Measurements from ENCODE around the gene EVA1C.
"Not testable (repeated sequence)": the region's sequence is repeated elsewhere in the genome, so short reads cannot be mapped to it uniquely, and the experiment has no call there.

EVA1C gene

DNA sequence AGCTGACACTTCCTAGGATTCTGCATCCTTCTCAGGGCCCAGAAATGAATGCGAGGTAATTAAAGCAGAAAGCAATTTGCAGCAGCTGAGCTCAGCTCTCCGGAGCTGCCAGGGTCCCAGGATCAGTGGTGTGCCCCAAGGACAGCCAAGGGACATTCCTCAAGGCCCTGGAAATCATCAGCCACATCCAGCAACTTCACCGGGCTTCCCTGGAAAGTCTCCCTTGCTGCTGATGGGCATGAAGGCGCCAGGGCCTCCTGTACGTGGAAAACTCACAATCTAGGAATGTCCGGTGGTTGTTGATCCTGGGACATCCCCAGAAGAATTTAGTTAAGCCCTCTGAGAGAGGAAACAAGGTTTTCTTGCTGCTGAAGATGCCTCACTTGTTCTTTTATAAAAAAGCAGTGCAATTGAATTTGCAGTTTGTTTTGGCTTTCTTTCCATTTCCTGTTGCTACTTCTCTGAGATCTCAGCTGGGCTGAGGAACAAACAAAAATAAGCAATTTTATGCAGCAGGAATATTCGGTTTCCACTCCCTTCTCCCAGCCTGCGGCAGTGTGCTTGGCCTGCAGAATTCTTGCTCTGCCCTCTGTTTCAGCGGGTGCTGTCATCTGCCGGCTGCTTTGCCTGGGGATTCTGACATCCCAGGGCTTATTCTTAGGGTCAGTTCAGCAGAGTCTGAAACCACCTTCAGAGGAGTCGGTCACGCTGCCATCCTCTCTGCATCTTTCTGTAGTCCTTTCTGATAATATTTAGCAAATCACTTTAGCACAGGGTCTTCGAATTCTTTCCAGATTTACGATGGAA is 86.9 kb downstream of the EVA1C start:
- no peak for DNase-seq (ENCODE audit: low read depth)

DNA sequence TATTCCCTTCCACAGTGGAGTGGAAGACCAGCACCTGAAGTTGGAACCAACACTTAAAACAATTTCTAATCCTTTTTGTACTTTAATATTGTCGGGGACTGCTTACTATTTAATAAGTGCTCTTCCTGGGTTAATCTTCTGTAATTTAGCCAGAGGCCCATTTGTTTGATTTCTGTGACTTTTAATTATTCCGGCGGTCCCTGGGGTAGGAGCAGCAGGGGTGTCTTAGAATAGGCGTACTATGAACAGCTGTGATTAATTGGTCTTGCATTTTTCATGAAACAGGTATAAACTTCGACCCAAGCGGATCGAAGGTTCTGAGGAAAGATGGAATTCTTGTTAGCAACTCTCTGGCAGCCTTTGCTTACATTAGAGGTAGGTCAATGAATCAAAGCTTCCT is 91.1 kb downstream of the EVA1C start:
- DNase-seq (ENCODE audit: low read depth): not testable (repeated sequence)

DNA sequence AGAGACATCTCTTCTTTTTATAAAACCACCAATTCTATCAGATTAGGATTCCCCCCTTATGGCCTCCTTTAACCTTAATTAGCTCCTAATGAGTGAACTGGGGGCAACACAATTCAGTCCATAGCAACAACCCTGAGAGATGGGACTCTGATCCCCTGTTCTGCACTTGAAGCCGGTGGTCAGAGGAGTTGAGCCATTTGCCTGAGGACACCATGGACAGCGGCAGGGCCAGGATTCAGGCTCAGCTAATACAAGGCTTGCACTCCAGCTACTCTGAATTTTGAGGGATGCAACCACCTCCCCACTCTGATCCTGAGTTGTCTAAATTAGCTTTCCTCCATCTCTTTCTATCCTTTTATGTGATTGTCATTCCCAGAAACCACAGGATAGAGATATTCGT is 93.3 kb downstream of the EVA1C start:
- not testable (repeated sequence) for DNase-seq (ENCODE audit: low read depth)

DNA sequence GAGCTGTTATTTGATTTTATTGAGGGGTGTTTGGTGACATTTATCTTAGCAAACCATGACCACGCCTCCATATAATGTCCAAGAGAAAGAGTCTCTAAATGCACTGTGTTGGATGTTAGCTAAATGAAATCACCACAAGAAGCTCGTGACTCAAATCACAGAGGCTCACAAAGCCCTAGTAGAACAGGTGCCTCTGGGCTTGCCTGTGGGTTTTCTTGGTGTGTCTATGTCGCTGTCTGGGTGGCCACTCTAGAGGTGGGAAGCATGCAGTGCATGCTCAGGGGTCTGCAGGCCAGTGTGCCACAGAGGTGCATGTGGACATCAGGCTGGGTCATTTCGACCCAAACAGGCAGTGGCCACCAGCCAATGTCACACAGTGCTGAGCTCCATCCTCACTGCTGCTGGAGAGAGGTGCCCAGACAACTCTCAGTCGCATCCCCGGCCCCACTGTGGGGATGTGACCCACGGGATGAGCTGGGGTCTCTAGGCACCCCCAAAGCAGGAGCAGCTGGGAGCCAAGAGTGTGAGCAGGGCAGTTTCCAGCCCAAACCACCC is 94.0 kb downstream of the EVA1C start:
- not testable (repeated sequence) for DNase-seq (ENCODE audit: low read depth)

DNA sequence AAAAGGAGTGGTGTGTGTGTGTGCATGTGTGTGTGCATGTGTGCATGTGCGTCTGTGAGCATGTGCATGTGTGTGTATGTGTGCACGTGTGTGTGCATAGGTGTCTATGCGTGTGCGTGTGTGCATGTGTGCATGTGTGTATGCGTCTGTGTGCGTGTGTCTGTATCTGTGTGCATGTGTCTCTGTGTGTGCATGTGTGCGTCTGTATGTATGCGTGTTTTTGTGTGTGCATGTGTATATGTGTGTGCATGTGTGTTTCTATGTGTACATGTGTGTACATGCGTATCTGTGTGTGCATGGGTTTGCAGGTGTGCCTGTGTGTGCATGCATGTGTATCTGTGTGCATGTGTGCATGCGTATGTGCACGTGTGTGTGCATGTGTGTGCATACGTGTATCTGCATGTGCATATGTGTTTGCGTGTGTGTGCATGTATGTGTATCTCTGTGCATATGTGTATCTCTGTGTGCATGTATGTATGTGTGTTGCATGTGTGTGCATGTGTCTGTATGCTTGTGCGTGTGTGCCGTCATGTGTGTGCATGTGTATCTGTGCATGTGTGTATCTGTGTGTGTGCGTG is 94.9 kb downstream of the EVA1C start:
- no peak for DNase-seq (ENCODE audit: low read depth)

DNA sequence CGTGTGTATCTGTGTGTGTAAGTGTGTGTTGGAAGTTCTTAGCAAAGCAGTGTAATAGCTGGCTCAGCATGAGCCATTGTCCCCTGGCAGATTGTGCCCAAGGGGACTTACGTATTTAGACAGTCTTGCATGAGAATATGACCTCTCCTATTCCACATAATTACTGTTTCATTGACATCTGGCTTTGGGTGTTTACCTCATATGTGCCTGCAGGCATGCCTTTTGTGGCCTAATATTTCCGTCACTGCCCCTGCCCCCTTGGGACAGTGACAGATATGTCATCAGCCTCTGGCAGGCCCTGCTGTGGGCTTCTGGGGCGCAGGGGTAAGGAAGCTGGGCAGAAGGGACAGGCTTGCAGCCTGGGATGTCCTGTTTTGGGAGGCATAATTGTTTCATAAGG is 95.5 kb downstream of the EVA1C start:
- DNase-seq (ENCODE audit: low read depth): not testable (repeated sequence)

DNA sequence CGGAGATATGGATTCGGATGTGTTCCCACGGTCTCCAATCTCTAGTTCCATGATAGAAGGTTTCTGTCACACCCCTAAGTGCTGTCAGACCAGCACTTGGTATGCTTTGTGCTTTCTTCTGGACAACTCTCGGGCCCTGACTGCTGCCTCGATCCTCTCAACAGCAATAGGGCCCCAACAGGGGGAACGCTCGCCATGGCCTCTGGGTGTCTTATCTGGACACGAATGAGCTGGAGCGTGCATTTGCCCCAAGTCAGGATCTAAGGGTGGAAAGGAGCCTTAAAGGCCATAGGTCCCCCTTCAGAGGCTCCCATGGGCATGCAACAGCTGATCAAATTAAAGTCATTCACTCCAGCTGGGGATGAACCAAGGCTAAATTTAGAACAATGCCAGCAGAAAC is 96.1 kb downstream of the EVA1C start:
- DNase-seq (ENCODE audit: low read depth): no peak

DNA sequence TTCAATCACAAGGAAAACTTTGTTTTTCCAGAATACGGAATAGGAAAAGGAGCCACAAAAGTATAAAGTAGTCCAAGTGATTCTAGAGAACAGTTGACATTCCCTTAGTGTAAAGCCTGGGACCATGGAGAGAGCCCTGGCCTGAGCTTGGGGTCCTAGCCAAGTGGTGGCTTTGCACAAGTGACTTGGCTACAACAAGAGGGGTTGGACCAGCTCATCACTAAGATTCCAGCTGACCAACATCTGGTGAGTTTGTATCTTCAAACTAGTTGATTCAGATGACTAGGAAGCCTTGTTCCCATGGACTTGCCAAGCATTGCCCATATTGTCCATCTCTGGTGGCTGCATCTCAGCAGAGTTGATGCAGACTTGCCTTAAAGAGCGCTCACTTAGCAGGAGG is 96.5 kb downstream of the EVA1C start:
- DNase-seq (ENCODE audit: low read depth): not testable (repeated sequence)

DNA sequence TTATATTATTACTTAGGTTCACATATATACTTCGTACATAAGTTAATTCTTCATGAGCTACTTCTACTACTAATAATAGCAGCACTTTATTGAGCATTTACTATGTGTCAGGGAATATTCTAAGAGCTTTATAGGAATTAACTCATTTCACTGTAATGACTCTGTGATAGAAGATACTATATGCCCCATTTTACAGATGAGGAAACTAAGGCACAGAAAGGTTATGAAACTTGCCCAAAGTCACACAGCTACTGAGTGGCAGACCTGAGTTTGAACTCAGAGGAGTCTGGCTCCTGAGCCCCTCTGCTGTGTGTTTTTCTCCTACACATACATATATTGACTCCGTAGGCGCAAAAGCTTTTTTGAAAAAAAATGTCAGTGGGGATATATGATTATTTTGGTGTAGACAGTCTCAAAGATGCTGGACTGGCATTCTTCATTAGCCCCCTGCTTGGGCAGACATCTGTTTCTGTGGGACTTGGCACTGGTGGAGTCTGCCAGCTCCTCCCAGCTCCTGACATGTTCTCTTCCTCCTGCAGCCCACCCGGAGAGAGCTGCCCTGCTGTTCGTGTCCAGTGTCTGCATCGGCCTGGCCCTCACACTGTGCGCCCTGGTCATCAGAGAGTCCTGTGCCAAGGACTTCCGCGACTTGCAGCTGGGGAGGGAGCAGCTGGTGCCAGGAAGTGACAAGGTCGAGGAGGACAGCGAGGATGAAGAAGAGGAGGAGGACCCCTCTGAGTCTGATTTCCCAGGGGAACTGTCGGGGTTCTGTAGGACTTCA is 102.0 kb downstream of the EVA1C start:
- DNase-seq (ENCODE audit: low read depth): no peak

DNA sequence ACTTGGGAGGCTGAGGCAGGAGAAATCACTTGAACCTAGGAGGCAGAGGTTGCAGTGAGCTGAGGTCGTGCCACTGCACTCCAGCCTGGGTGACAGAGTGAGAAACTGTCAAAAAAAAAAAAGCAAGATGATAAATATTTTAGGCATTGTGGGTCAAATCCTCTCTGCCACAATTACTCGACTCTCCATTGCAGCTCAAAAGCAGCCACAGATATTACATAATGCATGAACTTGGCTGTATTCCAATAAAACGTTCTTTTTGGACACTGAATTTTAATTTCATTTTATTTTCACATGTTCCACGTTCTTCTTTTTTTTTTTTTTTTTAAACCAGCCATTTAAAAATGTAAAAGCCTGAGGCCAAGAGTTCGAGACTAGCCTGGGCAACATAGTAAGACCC is 103.4 kb downstream of the EVA1C start:
- no peak for DNase-seq (ENCODE audit: low read depth)

DNA sequence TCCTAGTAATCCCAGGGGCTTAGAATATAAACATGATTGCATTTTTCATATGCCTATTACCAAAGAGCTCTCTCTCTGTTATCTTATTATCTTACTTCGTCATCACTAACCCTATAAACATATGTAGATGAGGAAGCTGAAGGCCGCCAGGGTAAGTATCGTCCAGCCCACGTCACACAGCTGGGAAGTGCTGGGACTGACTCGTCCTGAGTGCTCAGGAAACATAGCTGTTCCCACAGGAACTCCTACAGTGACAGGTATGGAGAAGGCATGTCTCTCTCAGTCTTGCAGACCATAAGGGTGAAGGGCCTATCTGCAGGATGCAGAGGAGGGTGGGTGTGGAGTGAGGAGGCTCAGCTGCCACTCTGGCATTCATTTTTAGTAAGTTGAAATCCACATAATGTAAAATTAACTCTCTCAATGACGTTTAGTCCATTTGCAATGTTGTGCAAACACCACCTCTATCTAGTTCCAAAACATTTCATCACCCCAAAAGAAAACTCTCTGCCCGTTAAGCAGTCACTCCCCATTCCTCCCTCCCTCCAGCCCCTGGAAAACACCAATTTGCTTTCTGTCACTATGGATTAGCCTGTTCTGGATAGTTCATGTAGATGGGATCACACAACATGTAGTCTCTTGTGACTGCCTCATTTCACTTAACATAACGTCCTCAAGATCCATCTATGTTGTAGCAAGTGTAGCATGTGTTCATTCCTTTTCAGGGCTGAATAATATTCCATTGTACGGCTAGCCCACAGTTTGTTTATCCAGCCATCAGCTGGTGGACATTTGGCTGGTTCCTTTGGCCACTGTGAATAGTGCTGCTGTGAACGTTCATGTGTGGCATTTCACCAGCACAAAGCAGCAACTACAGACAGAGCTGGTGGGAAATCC is 104.5 kb downstream of the EVA1C start:
- DNase-seq (ENCODE audit: low read depth): no peak

DNA sequence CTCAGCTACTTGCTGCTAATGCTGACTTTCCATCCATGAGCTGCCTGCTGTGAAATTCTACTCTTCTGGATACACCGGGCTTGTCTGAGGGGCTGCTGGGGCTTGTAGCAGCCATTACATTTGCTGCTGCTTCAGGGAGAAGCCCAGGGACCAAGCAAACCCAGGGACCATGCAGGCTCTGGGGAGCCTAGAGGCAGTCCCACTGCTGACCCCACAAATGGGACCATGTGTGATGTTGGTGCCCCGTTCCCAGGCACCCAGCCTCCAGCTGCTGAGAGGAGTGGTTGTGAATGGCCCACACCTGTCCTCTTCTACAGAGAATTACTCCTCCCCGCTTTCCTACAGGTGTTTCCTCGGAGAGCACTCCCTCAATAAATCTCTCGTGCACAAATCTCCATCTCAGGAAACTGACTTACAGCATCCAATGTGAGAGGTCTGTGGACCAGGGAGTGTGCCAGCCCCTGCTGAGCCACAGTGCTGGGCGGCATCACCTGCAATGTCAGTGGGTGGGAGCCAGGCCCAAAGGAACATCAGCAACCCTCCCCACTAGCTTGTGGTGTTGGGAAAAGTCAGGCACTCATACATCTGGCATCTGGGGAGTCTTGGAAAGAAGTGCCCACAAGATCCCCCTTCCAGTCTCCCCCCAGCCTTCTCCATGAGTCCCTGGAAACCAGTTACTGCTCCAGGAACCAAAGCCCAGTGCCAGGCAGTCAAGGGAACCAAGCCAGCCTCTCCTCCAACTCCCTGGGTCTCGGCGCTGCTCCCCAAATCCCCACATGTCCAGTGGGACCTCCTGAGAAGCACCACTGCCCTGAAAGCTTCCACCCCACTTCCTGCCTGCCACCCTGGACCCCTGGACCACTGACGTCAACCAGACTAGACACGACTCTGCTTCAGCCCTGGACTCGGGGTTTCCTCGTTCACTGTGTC is 107.7 kb downstream of the EVA1C start:
- DNase-seq (ENCODE audit: low read depth): no peak

DNA sequence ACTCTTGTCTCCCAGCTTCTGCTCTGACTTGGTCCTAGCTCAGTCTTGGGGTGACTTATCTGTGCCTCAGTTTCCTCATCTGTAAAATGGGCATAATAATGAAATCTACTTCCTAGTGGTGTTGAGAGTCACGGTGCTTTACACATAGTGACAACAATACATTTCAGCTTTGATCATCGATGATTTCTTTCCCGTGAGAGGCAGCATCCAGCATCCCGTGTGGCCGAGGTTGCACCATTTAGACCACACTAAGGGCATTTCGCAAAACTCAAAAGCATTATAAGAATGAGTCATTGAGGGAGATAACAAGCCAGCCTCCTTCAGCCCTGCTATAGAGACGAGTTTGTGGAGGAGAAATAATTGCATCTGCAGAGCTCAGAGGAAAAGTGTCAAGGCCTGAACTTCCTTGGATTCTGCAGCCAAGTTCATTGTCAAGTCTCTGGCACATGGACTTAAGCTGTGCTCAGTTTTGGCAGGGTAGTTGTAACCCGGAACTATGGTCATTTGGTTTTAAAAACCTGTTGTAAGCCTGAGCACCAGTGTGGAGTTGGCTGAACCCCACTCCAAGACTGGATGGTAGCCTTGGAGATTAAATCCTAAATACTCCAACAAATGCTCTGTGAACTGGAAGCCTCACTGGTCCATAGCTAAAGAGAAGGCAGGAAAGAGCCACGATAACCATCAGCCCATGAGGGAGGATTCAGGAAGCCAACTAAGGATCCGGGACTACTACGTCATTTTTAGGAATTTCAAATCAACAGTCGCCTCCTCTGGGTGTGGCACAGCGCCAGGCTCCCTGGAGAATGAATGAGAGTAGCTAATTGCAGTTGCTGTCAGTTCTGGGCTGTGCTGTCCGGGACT is 108.6 kb downstream of the EVA1C start:
- no peak for DNase-seq (ENCODE audit: low read depth)

DNA sequence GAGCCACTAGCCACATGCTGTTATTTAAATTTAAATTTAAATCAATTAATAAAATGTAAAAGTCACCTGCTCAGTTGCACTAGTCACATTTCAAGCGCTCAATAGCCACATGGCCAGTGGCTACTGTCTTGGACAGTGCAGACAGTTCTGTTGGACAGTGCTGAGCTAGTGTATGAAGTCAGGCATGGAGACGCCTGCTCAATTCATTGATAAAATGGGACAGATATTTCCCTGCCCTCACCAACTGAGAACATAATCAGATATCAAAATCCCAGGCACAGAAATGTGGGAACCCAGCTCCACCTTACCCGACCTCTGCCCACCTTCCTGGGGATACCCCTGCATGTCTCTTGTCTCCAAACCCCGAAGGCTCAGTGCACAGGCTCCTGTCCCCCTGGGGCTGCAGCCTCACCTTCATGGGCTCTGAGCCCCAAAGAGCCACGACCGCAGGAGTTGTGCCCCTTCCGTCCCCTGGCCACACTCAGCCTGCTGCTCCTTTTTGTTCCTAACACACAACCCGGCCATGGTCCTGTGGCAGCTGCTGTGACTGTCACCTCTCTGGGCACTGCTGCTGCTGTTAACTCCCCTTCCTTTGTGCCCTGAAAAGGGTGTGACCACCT is 109.3 kb downstream of the EVA1C start:
- DNase-seq (ENCODE audit: low read depth): no peak

DNA sequence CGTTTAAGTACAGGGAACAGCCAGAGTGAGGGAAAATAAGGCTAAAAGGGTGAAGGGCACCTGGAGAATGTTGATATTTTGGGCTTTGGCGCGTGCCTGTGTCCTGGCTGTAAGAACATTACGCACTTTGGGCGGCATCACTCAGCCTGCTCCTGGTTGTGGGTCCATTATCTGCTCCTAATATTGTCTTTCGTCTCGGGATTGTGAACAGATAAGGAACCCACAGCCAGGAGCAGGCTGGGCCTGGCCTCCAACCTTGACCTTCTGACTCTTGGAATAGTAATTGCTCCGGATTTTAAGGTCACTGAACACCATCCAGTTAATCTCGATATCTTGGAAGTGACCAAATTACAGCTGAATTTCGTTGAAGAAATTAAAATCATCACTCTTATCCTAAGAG is 111.0 kb downstream of the EVA1C start:
- DNase-seq (ENCODE audit: low read depth): no peak

DNA sequence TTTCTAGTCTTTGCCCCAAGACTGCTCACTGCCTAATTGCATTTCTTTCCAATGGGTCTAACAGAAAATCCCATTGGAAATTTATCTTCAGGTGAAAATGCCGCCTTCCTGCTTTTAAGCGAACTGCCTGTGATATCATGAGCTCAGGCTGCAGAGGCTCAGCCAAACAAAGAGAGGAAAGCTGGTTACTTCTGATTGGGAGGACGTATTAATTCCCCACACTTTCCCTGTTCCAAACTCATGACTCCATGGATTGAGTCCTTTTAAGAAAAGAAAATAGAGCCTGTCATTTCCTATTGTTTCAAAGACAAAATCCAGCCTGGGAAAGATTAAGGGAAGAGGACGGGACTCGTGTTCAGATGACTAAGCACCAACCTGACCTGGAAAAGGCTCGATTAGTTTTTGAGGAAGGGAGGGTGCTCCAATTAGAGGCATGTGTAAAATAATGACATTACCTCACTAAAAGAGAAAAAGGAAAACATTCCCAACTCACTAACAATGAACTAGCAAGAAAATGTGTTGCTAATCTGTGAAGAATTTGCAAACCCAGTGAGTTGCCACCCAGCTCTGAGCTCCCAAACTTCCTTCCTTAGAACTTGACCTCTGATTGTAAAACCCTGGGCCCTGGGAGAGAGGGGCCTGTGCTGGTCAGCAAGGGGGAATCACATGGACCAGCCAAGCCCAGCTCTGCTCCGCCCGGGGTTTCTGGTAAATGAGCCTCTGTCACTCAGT is 111.6 kb downstream of the EVA1C start:
- no peak for DNase-seq (ENCODE audit: low read depth)

DNA sequence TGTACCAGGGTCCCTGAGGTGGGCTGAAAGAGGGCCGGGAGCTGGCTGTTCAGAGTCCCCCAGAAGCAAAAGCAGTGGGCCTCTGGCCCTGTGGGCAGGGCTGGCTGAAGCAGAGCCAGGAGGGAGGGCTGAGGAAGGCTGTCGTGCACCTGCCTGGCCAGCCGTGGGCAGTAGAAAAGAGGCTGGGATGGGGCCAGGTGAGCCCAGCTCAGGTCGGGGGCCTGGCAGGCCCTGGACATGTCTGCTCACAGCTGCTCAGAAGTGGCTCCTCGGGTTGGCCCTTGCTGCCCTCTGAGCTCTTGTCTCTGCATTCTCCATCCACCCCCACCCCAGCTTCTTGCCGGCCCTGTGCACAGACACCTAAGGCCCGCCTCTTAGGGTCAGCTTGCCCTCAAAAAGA is 112.8 kb downstream of the EVA1C start:
- no peak for DNase-seq (ENCODE audit: low read depth)

DNA sequence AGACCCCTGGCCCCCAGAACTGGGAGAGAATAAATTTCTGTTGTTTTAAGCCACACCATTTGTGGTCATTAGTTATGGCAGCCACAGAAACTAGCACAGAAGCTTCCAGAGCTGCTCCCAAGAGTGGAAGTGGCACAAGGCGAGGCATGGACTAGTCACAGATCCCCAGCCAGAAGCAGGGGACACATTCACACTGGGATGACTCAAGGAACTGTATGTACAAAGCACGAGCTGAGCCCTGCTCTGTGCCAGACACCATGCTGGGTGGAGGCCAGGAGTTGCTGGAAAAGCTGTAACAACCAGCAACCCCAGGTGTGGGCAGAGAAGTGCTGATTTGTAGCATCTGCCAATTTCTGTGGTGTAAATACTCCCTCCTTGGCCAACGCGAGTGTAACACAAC is 117.2 kb downstream of the EVA1C start:
- DNase-seq (ENCODE audit: low read depth): no peak

DNA sequence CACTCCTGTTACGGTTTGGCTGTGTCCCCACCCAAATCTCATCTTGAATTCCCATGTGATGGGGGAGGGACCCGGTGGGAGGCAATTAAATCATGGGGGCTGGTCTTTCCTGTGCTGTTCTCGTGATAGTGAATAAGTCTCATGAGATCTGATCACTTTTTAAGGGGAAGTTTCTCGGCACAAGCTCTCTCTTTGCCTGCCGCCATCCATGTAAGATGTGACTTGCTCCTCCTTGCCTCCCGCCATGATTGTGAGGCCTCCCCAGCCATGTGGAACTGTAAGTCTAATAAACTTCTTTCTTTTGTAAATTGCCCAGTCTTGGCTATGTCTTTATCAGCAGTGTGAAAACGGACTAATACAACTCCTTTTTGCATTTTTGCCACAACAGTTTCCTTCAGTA is 118.3 kb downstream of the EVA1C start:
- not testable (repeated sequence) for DNase-seq (ENCODE audit: low read depth)

All from activated T-cell treated with anti-CD3 and anti-CD28 coated beads for 48 hours (primary cell).